ENCODE measurements around the gene UVSSA.

DNA sequence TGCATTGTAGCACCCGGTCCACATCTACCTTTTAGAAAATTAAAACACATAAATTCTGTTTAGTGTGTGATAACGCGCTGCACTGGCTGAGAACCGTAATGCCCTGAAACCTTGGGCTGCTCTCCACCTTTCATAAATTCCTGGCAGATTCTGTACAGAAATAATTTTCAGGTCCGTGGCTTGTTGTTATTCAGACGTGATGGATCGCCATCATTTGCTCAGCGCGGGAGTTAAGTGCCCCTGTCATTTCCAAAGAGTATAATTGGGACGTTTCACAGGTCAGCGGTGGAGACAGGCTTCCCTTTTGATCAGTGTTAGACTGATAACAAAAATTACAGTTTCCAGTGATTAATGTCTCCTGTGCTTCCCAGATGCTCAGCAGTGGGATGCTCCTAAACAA lies 16.5 kb downstream of the UVSSA start:
- TF ChIP-seq, protein P1, sequence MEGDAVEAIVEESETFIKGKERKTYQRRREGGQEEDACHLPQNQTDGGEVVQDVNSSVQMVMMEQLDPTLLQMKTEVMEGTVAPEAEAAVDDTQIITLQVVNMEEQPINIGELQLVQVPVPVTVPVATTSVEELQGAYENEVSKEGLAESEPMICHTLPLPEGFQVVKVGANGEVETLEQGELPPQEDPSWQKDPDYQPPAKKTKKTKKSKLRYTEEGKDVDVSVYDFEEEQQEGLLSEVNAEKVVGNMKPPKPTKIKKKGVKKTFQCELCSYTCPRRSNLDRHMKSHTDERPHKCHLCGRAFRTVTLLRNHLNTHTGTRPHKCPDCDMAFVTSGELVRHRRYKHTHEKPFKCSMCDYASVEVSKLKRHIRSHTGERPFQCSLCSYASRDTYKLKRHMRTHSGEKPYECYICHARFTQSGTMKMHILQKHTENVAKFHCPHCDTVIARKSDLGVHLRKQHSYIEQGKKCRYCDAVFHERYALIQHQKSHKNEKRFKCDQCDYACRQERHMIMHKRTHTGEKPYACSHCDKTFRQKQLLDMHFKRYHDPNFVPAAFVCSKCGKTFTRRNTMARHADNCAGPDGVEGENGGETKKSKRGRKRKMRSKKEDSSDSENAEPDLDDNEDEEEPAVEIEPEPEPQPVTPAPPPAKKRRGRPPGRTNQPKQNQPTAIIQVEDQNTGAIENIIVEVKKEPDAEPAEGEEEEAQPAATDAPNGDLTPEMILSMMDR (IDR thresholded peaks at IDR 0.05), result no peak
- no peak for TF ChIP-seq POLR2AphosphoS5 (IDR thresholded peaks at IDR 0.05)

Measured in breast epithelium (tissue), 3 donors.